Thyroid gland (tissue), 4 donors: ENCODE results near the gene CLDN34.

ENCODE experiments used
- CTCF ChIP-seq, 6 experiments: fragments of 200-600 bp in 3 of 6; fragments of 450-650 bp in 3 of 6; sonication (generic) in 3 of 6; IDR thresholded peaks; one replicate each; pipeline ENCODE4 v1.5.1; 2016 to 2019; ENCODE audit warnings: antibody characterized with exemption in 6 of 6, mild to moderate bottlenecking in 2 of 6, inconsistent platforms in 1 of 6, moderate library complexity in 1 of 6
- POLR2A ChIP-seq, 2 donors: fragments of 450-650 bp; IDR thresholded peaks; one replicate each; pipeline ENCODE4 v1.6.1; 2017; ENCODE audit warnings: antibody characterized with exemption in 2 of 2, mild to moderate bottlenecking in 2 of 2, moderate library complexity in 1 of 2

DNA sequence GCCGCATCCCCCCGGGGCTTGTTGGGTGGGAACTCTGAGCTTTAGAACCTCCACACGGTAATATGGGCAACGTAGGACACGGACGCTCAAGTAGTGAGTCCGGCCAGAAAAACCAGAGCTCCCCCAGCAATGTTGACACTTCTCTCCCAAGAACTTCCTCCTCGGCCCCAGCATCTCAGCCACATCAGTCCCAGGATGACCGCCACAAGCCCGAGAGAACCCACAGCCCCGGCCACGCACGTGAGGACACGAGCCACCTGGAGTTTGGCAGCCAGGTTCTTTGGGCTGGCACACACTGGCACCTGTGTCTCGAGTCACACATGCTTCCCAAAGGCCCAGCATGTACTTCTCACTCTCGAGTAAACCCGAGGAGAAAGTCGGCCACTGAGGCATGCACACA lies 16.3 kb downstream of the CLDN34 start:
- TF ChIP-seq CTCF (IDR thresholded peaks at IDR 0.05) = no peak
- TF ChIP-seq POLR2A (IDR thresholded peaks at IDR 0.05) = no peak
